HG02678 (cell line): ENCODE data around the gene PRR16.

Experiments used
- ATAC-seq: cut with Tn5 transposase; IDR thresholded peaks from one replicate; pipeline ENCODE4 v1.9.1; 2021; ENCODE audit warnings: mild to moderate bottlenecking, moderate library complexity; ENCODE audit not compliant: unreplicated experiment

The PRR16 gene

DNA sequence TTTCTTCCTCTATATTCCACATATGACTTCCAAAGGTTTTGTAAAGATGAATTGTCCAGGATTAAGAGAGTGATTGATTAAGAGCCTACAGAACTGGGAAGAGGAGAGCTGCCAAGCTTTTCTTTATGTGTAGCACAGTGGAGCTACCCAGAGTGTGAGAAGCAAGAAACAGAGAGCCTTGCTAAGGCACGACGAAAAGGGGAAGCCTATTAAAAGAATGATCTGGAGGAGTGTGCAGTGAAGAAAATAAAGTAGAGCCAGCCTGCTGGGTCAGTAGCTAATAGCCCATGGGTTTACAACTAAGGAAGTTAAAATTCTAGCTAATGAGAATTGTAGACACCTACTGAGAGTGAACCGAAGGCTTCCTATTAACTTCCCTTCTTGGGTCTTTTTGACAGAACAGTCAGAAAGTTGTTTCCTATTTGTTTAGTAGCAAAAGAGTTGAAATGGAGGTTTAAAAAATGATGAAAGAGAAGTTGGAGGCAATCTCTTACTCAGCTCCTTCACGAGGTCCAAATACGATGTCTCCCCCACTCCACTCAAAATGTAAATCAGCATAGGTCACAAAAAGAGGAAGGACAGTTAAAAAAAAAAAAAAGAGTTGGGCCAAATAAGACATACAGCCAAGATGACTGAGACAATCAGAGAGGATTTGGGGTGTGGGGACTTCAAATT, 957 bp upstream of the PRR16 start:
- no peak for ATAC-seq

DNA sequence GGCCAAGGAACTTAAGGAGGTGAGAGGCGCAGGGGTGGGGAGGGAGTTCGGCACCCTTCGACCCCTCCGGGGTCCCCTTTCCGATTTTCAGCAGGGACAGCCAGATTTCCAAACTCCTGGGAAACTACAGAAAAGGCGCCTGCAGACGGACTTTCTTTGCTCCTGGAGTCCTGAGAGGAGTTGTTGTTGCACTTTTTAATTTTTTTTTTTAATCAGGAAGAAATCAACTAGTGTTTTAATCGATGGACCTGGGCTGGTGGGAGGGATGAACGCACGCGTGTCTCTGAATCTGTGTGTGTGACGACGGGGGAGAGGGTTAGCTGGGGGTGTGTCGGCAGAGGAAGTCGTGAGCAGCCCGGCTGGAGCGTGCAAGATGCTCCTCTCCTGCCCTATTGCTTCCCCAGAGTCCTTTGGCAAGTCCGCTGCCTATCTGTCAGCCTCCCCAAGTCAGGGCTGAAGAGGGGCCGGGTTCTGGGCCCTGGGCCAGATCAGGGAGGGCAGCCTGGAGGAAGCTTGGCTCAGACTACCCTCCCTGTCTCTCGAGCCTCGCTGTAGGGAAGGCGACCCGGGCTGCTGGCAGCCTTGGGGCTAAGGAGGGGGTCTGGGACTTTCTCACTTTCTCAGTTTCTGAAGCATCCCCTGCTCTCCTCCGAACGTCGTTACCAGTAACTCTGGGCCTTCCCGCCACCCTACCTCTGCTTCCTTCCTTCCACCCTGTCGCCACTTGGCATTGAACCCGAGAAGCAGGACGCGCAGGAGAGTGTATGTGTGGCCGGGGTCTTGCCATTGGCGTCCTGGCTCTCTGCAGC, 731 bp downstream of the PRR16 start:
- ATAC-seq = no peak

DNA sequence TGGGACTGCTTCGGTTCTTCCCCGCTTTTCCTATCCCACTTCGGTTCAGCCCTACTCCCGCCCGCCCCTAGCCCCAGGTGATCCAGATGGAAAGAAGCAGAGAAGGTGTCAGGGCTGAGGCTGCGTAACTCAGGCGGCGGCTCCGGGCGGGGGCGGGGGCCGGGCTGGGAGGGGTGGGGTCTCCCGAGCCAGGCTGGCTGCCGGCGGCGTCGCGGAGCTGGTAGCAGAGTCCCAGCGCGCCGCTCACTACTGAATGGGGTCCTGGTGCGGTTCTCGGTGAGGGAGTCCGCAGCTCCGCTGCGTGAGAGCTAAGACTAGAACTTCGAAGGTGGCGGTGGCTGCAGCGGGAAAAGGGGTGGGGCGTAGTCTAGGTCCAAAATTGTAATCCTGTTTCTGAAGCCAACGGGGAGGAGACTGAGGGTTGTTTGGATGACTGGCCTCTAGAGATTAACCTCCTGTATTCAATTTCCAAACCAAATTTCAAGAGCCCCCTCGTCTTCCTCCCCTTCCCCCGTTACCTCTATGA, 1.4 kb downstream of the PRR16 start:
- no peak for ATAC-seq

DNA sequence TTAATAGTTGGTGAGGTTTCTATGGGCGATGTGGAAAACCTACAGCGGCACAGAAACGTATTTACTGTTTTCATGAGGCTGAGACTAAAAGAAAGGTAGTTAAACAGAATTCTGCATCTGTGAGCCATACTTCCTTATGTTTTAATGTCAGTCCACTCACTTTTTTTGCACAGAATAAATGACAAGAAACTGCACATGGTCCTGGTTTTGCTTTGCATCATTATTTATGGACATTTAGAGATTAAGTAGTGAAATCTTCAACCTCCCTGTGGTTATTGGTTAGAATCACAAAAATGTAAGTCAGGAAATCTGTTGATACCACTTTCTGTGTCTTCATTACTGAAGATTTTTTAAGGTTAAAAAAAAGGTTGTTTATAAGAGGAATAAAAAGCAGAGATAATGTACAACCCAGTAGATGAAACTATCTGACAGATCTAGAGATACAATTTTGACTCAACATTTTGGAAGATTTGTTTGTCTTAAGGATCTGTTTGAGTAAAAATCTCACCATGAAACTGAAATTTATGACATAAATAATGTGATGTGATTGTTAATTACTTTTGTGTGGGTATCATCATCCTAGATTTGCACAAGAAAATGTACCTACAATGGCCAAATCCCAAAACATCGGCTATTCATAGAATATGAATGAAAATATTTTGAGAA, 2.4 kb downstream of the PRR16 start:
- ATAC-seq = no peak

DNA sequence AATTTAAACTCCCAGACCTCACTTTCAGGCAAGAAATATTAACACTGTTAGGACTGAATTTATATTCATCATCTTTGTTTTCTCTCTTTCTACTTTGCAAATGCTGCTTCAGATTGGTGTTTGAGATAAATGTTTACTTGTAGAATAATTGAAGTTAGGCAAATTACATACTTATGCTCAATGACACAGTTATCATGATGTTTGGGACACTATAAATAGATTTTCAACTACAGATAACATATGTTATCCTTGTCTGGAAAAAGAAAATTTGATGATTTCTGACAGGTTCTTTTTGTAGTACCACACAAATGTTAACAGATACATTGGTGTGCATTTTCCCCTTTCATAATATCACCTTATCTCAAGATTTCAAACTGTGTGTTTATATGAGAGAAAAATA, 7.9 kb downstream of the PRR16 start:
- ATAC-seq = no peak

DNA sequence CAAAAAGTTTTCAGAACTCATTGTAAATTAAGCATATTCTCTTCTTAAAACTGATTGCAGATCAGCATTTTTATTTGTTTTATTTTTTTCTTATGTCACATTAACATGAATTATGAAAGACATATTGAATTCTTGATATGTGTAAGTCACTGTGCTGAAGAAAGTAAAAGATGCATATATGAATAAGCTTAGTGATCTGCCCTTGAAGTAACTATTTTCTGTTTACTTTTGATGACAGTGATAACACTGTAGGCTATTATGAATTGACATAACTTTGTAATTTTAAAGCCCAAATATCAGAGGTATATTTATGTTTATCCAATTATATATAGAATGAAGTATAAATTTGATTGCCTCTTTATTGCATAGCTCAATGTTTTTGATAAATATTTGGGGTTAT, 8.8 kb downstream of the PRR16 start:
- ATAC-seq = no peak

DNA sequence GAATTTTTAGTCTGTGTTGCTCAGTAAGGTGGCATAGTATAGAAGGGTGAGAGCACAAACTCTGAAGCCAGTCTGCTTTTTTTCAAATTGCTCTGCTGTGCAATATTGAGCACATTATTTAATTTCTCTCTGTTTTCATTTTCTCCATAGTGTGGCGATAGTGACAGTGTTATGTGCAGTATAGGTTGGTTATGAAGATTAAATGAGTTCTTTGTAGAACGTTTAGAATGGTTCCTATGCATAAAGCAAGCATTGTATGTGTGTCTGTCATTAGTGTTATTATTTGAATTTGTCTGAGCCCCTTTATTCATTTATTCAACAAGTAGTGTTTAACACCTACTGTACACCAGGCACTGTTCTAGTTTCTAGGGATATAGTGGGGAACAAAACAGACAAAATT, 9.2 kb downstream of the PRR16 start:
- no peak for ATAC-seq

DNA sequence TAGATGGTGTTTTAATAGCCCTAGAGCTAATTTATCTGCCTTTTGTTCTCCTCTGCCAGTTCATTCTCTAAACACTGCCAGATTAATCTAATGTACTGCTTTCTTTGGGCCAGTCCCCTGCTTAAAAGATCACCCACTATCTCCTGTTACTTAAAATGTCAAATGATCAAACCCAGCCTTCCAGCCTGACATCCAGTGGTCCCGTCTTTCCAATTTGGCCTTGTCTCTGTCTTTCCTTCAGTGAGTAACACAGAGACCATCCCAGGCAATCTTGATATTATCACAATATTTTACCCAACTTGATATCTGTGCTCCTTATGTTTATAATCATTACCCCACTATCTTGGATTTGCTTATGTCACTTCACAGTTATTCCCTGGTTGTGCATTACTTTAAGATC, 12.0 kb downstream of the PRR16 start:
- no peak for ATAC-seq

DNA sequence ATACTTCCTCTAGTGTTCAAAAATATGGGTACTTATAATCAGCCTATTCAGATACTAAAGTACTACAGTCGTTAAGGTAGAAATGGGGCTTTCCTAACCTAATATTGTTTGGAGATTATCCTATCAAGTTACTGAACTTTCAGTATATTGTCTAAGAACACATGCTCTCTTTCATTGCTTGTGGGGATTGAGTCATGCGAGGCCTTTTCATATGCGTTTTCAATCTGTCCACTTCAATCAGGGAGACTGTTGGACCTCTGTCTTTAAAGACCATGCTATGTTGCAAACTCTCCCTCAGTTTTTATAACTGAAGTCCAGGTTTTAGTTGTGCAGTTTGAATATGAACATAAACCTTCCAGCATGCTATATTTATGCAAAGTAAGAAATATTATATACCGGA, 15.0 kb downstream of the PRR16 start:
- no peak for ATAC-seq

DNA sequence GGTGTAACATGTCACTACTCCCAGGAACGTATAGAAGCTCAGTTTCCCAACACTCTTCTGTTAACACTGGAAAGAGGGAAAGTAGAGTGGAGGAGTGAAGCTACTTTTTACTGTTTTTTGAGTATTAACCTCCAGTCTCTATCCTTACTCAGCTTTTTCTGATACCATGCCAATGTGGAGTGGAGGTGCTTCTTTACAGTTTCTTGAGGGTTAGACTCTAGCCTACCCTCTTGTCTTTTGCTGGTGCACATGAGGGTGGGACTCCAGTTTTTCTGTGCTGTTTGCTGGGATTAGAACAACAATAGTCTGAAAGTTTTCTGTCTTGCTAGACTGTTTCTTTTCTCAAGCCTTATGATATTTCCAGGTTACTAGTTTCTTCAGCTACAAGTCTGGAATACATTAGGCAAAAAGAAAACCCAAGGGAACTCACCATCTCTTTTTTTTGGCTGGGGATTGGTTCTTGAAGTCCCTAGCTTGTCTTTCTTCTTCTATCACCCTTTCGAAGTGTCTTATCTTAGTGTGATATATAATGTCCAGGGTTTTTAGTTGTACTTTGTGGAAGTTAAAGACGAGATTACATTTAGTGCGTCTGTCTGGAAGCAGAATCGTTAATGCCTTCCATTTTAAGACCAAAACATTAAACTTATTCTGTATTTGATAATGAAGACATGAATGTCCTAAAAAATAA, 35.9 kb downstream of the PRR16 start:
- no peak for ATAC-seq

DNA sequence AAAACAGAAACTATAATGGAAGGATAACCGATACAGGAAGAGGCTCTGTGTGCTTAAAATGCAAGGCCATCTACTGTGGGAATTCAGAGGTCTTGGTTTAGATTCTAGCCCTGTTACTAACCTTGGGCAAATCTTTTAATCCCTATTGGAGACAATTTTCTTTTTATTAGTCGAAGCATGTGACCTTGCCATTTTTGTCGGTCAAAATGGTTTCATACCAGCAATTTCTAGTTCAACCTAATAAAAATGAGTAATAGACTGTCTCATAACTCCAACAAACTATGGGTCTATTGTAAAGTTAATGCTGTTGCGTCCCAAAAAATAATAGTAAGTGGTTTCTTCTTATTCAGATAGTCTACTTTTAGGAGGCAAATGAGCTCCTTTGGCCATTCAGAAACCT, 38.4 kb downstream of the PRR16 start:
- ATAC-seq = no peak

DNA sequence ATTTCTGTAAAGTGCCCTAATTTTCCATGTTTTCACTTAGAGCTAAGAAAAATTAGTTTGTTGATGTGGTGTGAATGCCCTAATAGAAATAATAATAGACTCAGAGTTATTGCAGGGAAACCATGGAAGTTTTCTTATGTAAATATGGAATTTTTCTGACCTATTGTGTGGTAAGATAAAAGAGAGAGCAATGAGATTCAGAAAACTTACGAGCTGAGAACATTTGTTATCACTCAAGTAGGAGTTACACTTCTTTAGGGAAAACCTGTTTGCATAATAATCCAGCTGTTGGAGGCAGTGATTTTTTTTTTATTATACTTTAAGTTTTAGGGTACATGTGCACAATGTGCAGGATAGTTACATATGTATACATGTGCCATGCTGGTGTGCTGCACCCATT, 39.2 kb downstream of the PRR16 start:
- ATAC-seq = no peak

DNA sequence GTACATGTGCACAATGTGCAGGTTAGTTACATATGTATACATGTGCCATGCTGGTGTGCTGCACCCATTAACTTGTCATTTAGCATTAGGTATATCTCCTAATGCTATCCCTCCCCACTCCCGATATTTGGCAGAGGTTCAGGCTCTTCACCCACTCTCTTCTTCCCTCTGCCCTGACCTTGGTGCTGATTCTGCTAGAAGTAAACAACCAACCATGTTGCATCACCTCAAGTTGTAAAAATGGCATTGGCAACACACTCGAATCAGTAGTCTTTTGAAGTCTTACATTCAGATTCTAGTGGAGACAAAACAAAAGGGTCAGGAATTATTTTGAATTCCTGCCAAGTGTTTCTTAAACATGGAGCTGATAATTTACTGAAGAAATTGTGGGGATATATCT, 40.0 kb downstream of the PRR16 start:
- ATAC-seq = no peak

DNA sequence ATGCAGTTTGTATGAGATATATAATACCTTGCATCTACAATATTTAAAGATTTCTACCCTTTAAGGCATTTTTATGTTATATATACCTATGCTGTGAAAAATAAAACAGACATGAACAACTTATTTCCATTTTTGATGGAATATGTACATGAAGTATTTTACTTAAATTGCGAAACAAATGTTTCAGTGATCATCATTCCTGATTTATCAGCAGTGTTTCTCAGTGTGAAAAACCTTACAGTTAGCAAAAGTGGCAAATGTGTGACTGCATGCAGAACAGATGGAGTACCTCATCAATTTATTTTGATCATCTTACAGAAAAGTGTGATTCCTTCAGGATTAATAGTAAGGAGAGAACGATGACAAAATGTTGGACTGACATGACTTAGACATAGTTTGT, 43.1 kb downstream of the PRR16 start:
- ATAC-seq = no peak

DNA sequence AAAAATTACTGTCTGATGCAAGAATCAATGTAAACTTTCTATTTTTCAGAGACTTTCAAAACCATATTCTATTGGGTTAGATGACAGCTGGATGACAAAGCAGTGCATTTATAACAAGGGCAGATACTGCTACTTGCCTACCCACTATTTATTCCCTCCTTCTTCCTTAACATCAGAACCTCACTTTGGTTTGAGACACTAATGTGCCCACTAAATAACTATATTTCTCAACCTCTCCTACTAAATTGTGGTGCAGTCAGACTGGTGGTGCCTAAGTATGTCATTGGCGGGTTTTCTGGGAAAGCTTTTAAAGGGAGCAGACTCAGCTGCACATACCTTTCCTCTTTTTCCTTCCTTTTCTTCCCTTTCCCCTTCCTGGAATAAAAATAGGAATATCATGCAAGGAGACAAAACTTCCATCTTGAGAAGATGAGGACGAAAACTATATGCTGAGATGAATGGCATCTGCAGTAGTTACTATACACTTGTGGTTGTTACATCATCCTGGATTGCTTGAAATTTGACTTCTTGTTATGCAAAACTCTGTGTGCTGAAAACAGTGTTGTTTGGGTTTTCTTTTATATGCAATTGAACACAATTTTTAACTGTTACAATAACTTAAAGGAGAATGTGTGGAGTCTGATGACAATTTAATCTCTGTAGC, 43.8 kb downstream of the PRR16 start:
- ATAC-seq = no peak

DNA sequence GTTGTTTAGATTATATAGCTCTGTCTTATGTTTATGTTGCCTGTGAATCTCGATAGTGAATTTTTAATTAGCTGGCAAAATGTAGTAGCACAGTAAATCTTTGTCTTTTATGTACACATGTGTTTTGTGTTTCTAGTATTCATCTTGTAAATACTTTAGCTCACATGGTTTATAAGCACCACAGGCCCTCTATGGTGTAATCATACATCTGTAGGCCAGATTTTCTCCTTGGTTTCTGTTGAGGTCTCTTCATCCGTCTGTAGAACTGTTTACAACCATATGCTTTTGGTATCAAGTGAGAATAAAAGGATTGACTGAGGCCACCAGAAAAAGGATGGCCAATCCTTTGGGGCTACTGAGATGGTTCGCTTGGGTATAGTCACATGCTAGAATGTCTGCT, 45.0 kb downstream of the PRR16 start:
- ATAC-seq = no peak

DNA sequence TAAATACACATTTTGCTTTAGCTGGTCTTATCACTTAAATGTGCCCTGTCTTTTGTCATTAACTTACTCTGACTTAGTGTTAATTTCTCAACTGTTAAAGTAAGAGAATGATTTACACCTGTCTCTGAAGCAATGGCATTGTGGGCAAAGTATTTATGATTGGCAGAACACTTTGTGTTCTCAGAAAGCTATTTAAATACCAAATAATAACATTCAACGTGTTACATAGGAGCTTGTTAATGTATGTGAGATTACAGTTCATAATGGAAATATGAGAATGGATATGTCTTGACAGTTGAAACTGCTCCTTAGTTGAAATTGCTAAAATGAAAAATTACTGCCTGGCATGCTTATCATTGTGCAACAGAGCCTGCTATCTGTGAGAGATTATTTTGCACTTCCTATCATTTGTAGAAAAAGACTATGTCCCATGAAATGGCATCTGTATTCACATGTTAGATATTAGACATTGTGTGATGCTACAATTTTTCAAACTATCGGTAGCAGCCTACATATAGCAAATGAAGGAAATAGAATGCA, 46.1 kb downstream of the PRR16 start:
- ATAC-seq = no peak

DNA sequence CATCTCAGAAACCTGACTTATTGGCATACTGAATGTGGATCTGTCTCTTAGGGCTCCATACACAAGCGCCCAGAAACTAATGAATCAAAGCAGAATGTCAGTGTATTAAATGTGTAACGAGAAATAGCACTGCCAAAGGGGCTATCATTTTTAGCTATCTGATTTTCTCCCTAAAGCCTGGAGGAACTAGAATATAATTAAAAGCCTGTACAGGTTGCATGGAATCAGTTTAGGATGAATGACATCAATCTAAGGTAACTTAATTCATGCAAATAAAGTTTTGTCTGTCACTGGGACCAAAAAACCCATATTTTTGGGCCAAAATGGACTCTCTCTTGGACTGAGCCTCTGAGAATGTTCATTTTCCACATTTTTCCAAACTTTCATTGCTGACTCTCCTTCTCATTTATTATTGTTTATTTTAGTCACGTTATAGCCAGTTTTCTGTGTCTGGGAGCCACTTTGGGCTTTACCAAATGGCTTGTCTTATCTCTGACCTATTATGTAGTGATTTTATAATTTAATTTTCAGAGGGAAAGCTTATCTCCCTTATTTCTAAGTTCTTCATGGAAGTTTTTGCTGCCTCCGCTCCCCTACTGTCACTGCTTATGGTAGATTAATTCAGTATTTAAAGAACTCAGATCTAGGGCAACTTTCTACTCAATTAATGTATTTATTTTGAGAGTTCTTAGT, 47.0 kb downstream of the PRR16 start:
- ATAC-seq = no peak

DNA sequence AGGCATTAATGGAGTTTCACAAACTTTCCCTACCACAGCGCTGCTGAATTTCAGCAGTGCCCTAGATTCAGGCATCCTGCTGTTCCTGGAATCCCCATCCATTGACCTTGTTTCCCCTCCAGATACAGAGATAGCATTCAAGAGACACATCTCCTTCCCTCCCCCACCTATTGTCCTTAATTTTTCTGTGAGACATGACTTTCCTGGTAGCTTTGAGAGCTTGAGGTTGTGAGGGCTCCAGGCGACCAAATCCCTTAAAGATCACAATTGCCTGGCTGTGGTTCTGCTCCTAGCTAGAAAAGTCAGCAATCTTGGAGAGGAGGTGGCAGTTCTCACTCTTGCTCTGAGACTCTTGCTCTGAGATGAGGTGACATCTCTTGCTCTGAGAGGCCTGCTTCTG, 48.0 kb downstream of the PRR16 start:
- no peak for ATAC-seq
